K562 (cell line): Measurements from ENCODE around the gene CBX4. TPM values are rescaled to one million over a fixed set of nuclear protein-coding genes. Genes with fewer than 3 reads are reported as not detected.

Experiments
- ARID3B ChIP-seq: fragments of 250-450 bp; sonication (Bioruptor Pico); IDR thresholded peaks from 2 replicates; pipeline ENCODE4 v1.4.0; 2020; ENCODE audit warnings: borderline replicate concordance
- BMI1 ChIP-seq: fragments of 150-350 bp; IDR thresholded peaks from 2 replicates; pipeline ENCODE4 v1.6.1; 2014; ENCODE audit warnings: low read length
- FOXO4 ChIP-seq: fragments of 450-650 bp; formaldehyde crosslinking; IDR thresholded peaks from 2 replicates; pipeline ENCODE4 v1.4.0; 2020; ENCODE audit warnings: mild to moderate bottlenecking, moderate library complexity
- HCFC1 ChIP-seq: IDR thresholded peaks from 2 replicates; pipeline ENCODE4 v1.6.1; 2012; ENCODE audit warnings: low read depth, low read length, improper control_type of control experiment
- HMG20B ChIP-seq: fragments of 250-450 bp; sonication (Bioruptor Pico); IDR thresholded peaks from 2 replicates; pipeline ENCODE4 v1.5.0; 2021; ENCODE audit warnings: mild to moderate bottlenecking
- ILF3 ChIP-seq: fragments of 450-650 bp; IDR thresholded peaks from 2 replicates; pipeline ENCODE4 v1.6.1; 2018; ENCODE audit warnings: antibody characterized with exemption, mild to moderate bottlenecking, moderate library complexity, borderline replicate concordance
- JUND ChIP-seq, 2 experiments: IDR thresholded peaks; 2 replicates in 1 of 2; 3 replicates in 1 of 2; pipeline ENCODE4 v1.6.1; 2011; ENCODE audit warnings: borderline replicate concordance in 2 of 2, low read depth in 2 of 2, low read length in 2 of 2, improper control_type of control experiment in 1 of 2, missing biosample characterization in 1 of 2, missing genetic modification characterization in 1 of 2, missing genetic modification reagents in 1 of 2
- MTA1 ChIP-seq: fragments of 450-650 bp; IDR thresholded peaks from 2 replicates; pipeline ENCODE4 v1.6.1; 2017; ENCODE audit warnings: borderline replicate concordance
- MYC ChIP-seq, 2 experiments: fragments of 250-450 bp in 1 of 2; sonication (Bioruptor Pico) in 1 of 2; IDR thresholded peaks; 2 replicates each; pipeline versions ENCODE4 v1.5.1 to v1.6.1; 2012 to 2021; ENCODE audit warnings: low read depth in 2 of 2, borderline replicate concordance in 1 of 2, improper control_type of control experiment in 1 of 2, low read length in 1 of 2, mild to moderate bottlenecking in 1 of 2, moderate library complexity in 1 of 2
- NCOA6 ChIP-seq: fragments of 450-650 bp; IDR thresholded peaks from 2 replicates; pipeline ENCODE4 v1.6.1; 2017; ENCODE audit warnings: mild to moderate bottlenecking
- POU5F1 ChIP-seq: fragments of 150-350 bp; IDR thresholded peaks from 2 replicates; pipeline ENCODE4 v1.6.1; 2014; ENCODE audit warnings: borderline replicate concordance, low read length, low read depth, mild to moderate bottlenecking; ENCODE audit not compliant: partially characterized antibody
- PURB ChIP-seq: sonication (generic); formaldehyde crosslinking; IDR thresholded peaks from 2 replicates; pipeline ENCODE4 v1.9.0; 2021; ENCODE audit warnings: low read depth, mild to moderate bottlenecking, missing genetic modification reagents
- RBM39 ChIP-seq: fragments of 200-400 bp; formaldehyde crosslinking; optimal IDR thresholded peaks from 2 replicates; pipeline ENCODE3; 2018; ENCODE audit warnings: low read depth, low read length
- SREBF1 ChIP-seq: fragments of 150-350 bp; IDR thresholded peaks from 2 replicates; pipeline ENCODE4 v1.6.1; 2014; ENCODE audit warnings: antibody characterized with exemption, low read depth, low read length, borderline replicate concordance
- TAF15 ChIP-seq: fragments of 200-400 bp; formaldehyde crosslinking; IDR thresholded peaks from 2 replicates; pipeline ENCODE4 v1.6.1; 2017; ENCODE audit warnings: mild to moderate bottlenecking, low read depth, low read length, moderate library complexity
- ZNF23 ChIP-seq: fragments of 250-450 bp; sonication (Bioruptor Pico); IDR thresholded peaks from 2 replicates; pipeline ENCODE4 v1.4.0; 2020; ENCODE audit warnings: mild to moderate bottlenecking
- ZNF280B ChIP-seq: fragments of 250-450 bp; sonication (Bioruptor Pico); IDR thresholded peaks from 2 replicates; pipeline ENCODE4 v1.5.1; 2021; ENCODE audit warnings: mild to moderate bottlenecking
- ZNF408 ChIP-seq: fragments of 250-450 bp; sonication (Bioruptor Pico); IDR thresholded peaks from 2 replicates; pipeline ENCODE4 v1.4.0; 2020; ENCODE audit warnings: low read depth, mild to moderate bottlenecking, moderate library complexity
- ZNF551 ChIP-seq: fragments of 250-450 bp; sonication (Bioruptor Pico); IDR thresholded peaks from 2 replicates; pipeline ENCODE4 v1.5.0; 2021; ENCODE audit warnings: mild to moderate bottlenecking, moderate library complexity
- polyA plus RNA-seq, 8 experiments: library from polyadenylated mRNA; depleted of rRNA in 4 of 8; stranded (reverse) in 5 of 8; unstranded in 3 of 8; fragments of >200 nt; fragmentation: Nextera tagmentation in 2 of 8; fragmentation: Illumina TruSeq in 1 of 8; extraction: Ambion mirVana in 2 of 8; extraction: Trizol in 1 of 8; gene quantifications; 2 replicates each; pipeline versions ENCODE4 v1.2.1 to v1.2.3, GENCODE V29; 2011 to 2014; ENCODE audit warnings: inconsistent platforms in 1 of 8, missing spikeins in 1 of 8
- total RNA-seq, 7 experiments: library from RNA; depleted of rRNA in 6 of 7; stranded (reverse); fragments of >200 nt in 6 of 7; fragmentation: Illumina TruSeq in 2 of 7; extraction: Trizol in 2 of 7; gene quantifications; 2 replicates each; pipeline versions ENCODE4 v1.2.1 to v1.2.3, GENCODE V29; 2011 to 2021; ENCODE audit warnings: low replicate concordance in 1 of 7
- TF ChIP-seq, protein P1 (sequence below): fragments of 450-650 bp; IDR thresholded peaks from 2 replicates; pipeline ENCODE4 v1.7.1; 2018; ENCODE audit warnings: mild to moderate bottlenecking, low read depth; ENCODE audit not compliant: partially characterized antibody

The CBX4 gene
- total and polyA plus RNA-seq, 9 of the 15 experiments (the other 6 are each of a cell fraction or from before 2014, with no cell fraction given), result 0.98 to 50.5 (median 10.0) TPM

- TF ChIP-seq POU5F1, result no peak
- TF ChIP-seq ARID3B (CRISPR knock-in tag), result no peak
- no peak for TF ChIP-seq PURB (CRISPR knock-in tag)
- no peak for TF ChIP-seq TAF15
- no peak for TF ChIP-seq ZNF23
- no peak for TF ChIP-seq ZNF280B (CRISPR knock-in tag)
- no peak for TF ChIP-seq ZNF551 (CRISPR knock-in tag)
- TF ChIP-seq ZNF408 (CRISPR knock-in tag), result no peak
- no peak for TF ChIP-seq MTA1
- TF ChIP-seq ILF3, result no peak
- no peak for TF ChIP-seq FOXO4 (CRISPR knock-in tag)
- TF ChIP-seq SREBF1, result no peak
- no peak for TF ChIP-seq BMI1
- TF ChIP-seq HCFC1, result no peak
- no peak for TF ChIP-seq MYC (IDR thresholded peaks at IDR 0.05; ENCODE audit: low read depth, low read length)
- no peak for TF ChIP-seq MYC (CRISPR knock-in tag; IDR thresholded peaks at IDR 0.05; ENCODE audit: borderline replicate concordance, low read depth)
- TF ChIP-seq HMG20B (CRISPR knock-in tag), result no peak
- no peak for TF ChIP-seq NCOA6
- TF ChIP-seq, protein P1, sequence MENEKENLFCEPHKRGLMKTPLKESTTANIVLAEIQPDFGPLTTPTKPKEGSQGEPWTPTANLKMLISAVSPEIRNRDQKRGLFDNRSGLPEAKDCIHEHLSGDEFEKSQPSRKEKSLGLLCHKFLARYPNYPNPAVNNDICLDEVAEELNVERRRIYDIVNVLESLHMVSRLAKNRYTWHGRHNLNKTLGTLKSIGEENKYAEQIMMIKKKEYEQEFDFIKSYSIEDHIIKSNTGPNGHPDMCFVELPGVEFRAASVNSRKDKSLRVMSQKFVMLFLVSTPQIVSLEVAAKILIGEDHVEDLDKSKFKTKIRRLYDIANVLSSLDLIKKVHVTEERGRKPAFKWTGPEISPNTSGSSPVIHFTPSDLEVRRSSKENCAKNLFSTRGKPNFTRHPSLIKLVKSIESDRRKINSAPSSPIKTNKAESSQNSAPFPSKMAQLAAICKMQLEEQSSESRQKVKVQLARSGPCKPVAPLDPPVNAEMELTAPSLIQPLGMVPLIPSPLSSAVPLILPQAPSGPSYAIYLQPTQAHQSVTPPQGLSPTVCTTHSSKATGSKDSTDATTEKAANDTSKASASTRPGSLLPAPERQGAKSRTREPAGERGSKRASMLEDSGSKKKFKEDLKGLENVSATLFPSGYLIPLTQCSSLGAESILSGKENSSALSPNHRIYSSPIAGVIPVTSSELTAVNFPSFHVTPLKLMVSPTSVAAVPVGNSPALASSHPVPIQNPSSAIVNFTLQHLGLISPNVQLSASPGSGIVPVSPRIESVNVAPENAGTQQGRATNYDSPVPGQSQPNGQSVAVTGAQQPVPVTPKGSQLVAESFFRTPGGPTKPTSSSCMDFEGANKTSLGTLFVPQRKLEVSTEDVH, result no peak
- no peak for TF ChIP-seq RBM39
- TF ChIP-seq JUND (IDR thresholded peaks at IDR 0.05; ENCODE audit: borderline replicate concordance, low read depth, low read length), result no peak
- no peak for TF ChIP-seq JUND (tag; IDR thresholded peaks at IDR 0.05; ENCODE audit: borderline replicate concordance, low read depth, low read length)
Observed at GRCh38 chr17:79789943-79790804, 49.1 kb downstream of the CBX4 start (continued).
